ENCODE results near the gene FRMPD1.

GRCh38 chr9:37652261-37652660, 1.5 kb downstream of the FRMPD1 start:
- TF ChIP-seq POLR2A (IDR thresholded peaks at IDR 0.05) (no peak), CTCF (IDR thresholded peaks at IDR 0.05) (no peak)
